Chondrocyte (in vitro differentiated cells): ENCODE measurements around the gene BCL11B. TPM values are rescaled to one million over a fixed set of nuclear protein-coding genes. Genes with fewer than 3 reads are reported as not detected.

Source experiments
- DNase-seq: peaks from one replicate; pipeline ENCODE4 v3.0.0; 2021; ENCODE audit warnings: mixed read lengths, low spot score
- H3K27ac Mint-ChIP-seq: one replicate; pipeline ENCODE4 v1.8.0; 2021; ENCODE audit warnings: mild to moderate bottlenecking, moderate library complexity, mixed read lengths; ENCODE audit not compliant: unreplicated experiment
- H3K27me3 Mint-ChIP-seq: 2 replicates; pipeline ENCODE4 v1.8.0; 2021; ENCODE audit warnings: low read depth, mixed read lengths
- H3K36me3 Mint-ChIP-seq: 2 replicates; pipeline ENCODE4 v1.8.0; 2021; ENCODE audit warnings: low read depth, mixed read lengths
- H3K4me1 Mint-ChIP-seq: 2 replicates; pipeline ENCODE4 v1.8.0; 2021; ENCODE audit warnings: low read depth, mild to moderate bottlenecking, mixed read lengths
- H3K4me3 Mint-ChIP-seq: one replicate; pipeline ENCODE4 v1.8.0; 2021; ENCODE audit warnings: mild to moderate bottlenecking, moderate library complexity, mixed read lengths; ENCODE audit not compliant: unreplicated experiment
- H3K9me3 Mint-ChIP-seq: 2 replicates; pipeline ENCODE4 v1.8.0; 2021; ENCODE audit warnings: low read depth, mixed read lengths
- total RNA-seq: library from RNA; stranded (reverse); gene quantifications from 3 replicates; pipeline ENCODE4 v1.2.1, GENCODE V29; 2021
- TF ChIP-seq, protein P1 (sequence below): fragments of 200-600 bp; sonication (generic); IDR thresholded peaks from 2 replicates; pipeline ENCODE4 v1.5.0; 2021; ENCODE audit warnings: antibody characterized with exemption, mild to moderate bottlenecking, moderate library complexity

BCL11B gene
- total RNA-seq, 1 donor from 2014 or later = 0.17 TPM

DNA sequence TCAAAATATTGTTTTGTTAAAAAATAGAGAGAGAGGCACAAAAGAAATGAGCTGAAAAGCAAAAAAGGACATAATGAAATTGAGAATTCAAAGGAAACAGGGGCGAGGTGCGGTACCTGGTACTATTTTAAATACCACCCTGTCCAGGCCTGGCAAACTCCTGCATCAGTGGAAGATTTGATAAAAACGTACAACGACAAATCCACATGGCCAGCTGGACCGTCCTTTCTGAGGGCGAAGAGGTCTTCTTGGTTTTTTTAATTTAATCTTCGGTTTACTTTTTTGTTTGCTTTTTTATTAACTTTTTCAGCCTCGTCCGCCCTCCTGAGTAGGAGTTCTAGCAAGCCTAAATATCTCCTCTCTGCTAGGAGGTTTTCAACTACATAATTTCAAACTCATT lies 11.9 kb downstream of the BCL11B start:
- Mint-ChIP-seq H3K27ac (no peak overlapping the region), H3K9me3 (no peaks in the 10 kb centered on the region), H3K4me1 (peaks cover 15% of the 10 kb centered on the region), H3K4me3 (no peak overlapping the region), H3K27me3 (peaks cover 70% of the 10 kb centered on the region), H3K36me3 (no peaks in the 10 kb centered on the region)
- no peak for DNase-seq
- TF ChIP-seq, protein P1, sequence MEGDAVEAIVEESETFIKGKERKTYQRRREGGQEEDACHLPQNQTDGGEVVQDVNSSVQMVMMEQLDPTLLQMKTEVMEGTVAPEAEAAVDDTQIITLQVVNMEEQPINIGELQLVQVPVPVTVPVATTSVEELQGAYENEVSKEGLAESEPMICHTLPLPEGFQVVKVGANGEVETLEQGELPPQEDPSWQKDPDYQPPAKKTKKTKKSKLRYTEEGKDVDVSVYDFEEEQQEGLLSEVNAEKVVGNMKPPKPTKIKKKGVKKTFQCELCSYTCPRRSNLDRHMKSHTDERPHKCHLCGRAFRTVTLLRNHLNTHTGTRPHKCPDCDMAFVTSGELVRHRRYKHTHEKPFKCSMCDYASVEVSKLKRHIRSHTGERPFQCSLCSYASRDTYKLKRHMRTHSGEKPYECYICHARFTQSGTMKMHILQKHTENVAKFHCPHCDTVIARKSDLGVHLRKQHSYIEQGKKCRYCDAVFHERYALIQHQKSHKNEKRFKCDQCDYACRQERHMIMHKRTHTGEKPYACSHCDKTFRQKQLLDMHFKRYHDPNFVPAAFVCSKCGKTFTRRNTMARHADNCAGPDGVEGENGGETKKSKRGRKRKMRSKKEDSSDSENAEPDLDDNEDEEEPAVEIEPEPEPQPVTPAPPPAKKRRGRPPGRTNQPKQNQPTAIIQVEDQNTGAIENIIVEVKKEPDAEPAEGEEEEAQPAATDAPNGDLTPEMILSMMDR = no peak

DNA sequence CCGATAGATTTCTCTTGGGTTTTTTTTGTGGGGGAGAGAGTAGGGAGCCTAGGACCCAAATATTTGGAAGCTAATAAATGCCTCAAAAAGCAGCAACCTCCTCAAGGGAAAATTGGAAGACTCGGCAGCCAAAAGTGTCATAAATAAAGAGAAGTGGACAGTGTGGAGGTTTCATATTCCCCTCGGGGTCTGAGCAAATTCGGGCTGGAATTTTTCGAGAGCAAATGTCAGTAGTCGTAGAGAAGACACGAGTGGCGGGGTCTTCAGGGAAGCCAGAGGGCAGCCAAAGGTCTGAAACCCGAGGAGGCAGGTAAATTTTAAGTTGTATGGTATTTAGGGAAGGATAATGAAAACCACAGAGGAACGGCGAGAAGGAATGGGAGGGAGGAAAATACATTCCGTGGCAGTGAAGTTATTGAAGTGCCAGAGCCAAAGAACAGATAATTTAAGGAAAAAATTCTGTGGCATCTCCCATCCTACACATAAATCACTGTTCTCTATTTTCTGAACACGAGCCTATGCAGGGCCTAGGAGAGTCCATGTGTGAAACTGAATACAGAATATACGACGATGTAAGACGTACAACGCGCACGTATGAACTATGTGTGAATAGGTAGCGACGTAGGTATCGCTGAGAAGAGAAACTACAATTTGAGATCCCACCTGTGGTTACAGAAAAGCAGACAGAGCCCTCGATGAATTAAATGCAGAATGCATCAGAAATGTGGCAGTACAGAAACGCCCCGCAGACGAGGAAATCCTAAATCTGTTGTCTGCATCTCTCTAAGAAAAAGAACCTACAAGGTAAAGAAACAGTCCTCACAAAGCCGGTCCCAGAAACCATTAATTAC lies 12.9 kb downstream of the BCL11B start:
- DNase-seq = no peak
- H3K4me3 Mint-ChIP-seq = peak overlapping the region; percentile 53
- no peak overlapping the region for H3K27ac Mint-ChIP-seq
- H3K9me3 Mint-ChIP-seq = no peaks in the 10 kb centered on the region
- peaks cover 67% of the 10 kb centered on the region for H3K27me3 Mint-ChIP-seq
- TF ChIP-seq, protein P1 = no peak
- no peaks in the 10 kb centered on the region for H3K36me3 Mint-ChIP-seq
- peaks cover 15% of the 10 kb centered on the region for H3K4me1 Mint-ChIP-seq

DNA sequence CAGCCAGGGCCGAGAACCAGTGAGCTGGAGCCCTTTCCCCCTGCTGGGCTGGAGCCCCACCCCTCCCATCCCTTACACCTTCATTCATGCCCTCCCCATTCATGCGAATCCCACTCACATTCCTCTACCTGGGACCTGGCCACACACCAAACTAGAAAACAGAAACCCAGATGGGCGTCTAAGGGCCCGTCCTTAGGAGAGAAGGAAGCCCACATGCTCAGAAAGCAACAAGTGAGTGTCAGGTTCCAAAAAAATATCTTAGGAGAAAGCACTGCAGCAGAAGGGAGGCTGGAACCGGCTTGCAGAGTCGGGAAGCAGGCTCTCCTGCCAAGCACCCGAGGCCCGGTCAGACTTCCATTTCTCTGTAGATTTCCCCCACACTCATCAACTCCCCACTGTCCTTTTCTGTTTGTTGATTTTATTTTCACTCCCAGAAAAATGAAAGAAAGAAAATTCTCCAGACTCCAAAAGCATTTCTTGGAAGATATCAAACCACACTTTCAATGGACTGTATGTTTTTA lies 13.6 kb downstream of the BCL11B start:
- H3K27ac Mint-ChIP-seq = no peak overlapping the region

DNA sequence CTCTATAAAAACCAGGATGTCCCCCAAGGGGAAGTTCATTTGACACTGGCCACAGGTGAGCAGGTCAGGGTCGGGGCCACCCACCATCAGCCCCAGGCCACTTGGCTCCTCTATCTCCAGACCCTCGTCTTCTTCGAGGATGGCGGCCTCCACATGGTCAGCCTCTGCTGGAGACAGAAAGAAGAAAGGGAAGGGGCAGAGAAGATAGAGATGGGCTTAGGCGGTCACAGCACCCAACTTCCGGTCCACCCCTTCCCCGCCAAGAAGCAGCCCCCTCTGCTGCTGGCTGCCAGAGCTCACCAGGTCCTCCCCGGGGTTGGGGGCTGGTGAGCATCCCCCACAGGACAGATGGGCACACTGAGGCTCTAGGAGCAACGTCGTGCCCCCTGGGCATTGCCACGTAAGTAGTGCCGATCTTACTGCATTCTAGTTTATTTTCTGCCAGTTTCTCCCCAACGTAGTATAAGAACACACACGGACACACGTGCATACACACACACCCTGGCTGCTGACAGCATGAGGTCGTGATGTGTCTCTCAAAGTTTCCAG lies 14.2 kb downstream of the BCL11B start:
- no peak overlapping the region for H3K27ac Mint-ChIP-seq
- peaks cover 15% of the 10 kb centered on the region for H3K4me1 Mint-ChIP-seq
- TF ChIP-seq, protein P1 = no peak
- no peaks in the 10 kb centered on the region for H3K36me3 Mint-ChIP-seq
- H3K9me3 Mint-ChIP-seq = no peaks in the 10 kb centered on the region
- H3K4me3 Mint-ChIP-seq = no peak overlapping the region
- DNase-seq = no peak
- H3K27me3 Mint-ChIP-seq = peaks cover 67% of the 10 kb centered on the region

More for the DNA sequence above, 13.6 kb downstream of the BCL11B start:
- H3K4me1 Mint-ChIP-seq = peaks cover 15% of the 10 kb centered on the region
- no peaks in the 10 kb centered on the region for H3K9me3 Mint-ChIP-seq
- H3K36me3 Mint-ChIP-seq = no peaks in the 10 kb centered on the region
- TF ChIP-seq, protein P1 = no peak
- peak overlapping the region; percentile 53 for H3K4me3 Mint-ChIP-seq
- no peak for DNase-seq
- H3K27me3 Mint-ChIP-seq = peaks cover 67% of the 10 kb centered on the region

DNA sequence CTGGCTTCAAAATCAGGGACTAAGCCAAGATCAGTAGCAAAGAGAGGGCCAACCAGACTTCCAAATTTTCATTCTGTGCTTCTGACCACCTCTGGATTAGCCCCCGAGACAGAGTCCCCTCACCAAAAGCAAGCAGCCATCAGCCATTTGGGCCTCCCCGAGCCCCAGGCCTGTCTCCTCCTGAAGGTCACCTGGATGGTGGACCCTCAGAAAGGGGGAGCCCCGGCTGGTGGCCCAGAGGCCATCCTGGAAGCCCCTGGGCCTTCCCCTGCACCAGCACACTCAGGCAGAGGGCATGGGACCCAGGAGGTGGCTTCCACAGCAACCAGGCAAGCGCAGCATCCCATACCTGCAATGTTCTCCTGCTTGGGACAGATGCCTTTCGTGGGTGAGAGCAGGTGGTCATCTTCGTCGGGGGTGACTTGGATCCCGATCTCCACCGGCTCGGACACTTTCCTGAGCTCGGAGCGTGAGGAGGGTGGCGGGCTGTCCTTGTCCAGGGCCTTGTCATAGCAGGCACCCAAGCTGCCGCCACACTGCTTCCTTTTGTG lies 14.8 kb downstream of the BCL11B start:
- Mint-ChIP-seq H3K27ac (no peak overlapping the region), H3K36me3 (no peaks in the 10 kb centered on the region), H3K4me3 (no peak overlapping the region), H3K27me3 (peaks cover 63% of the 10 kb centered on the region), H3K9me3 (no peaks in the 10 kb centered on the region), H3K4me1 (peaks cover 15% of the 10 kb centered on the region)
- TF ChIP-seq, protein P1 = no peak
- no peak for DNase-seq
